NCI-H1105 treated with DMSO at 0.1 percent for 48 hours (cell line): Measurements from ENCODE around the gene RNLS.

ENCODE experiments used
- DNase-seq: peaks from one replicate; lab custom pipeline; 2025; lab: John Stamatoyannopoulos, UW

The RNLS gene

GRCh38 chr10:88232983-88233543 lies 350.1 kb downstream of the RNLS start:
- DNase-seq = no peak

GRCh38 chr10:88232029-88232895 lies 350.9 kb downstream of the RNLS start:
- DNase-seq = no peak

DNA sequence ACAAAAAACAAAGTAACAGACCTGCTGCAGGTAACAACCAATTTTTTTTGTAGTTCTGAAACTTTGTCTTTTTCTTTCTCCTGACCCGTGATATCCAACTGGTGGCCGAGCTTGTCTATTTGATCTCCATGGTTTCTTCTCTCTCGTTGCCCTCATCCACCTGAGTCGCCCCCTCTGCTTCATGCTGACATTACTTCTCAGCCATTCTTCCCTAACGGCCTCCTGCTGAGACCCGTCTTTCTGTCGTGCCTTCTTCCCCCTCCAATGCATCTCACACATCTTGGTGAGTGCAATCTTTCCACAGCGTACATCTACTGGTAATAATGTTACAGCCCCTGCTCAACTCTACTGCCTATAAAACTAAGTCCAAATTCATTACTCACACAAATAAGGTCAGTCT lies 352.9 kb downstream of the RNLS start:
- DNase-seq = no peak

DNA sequence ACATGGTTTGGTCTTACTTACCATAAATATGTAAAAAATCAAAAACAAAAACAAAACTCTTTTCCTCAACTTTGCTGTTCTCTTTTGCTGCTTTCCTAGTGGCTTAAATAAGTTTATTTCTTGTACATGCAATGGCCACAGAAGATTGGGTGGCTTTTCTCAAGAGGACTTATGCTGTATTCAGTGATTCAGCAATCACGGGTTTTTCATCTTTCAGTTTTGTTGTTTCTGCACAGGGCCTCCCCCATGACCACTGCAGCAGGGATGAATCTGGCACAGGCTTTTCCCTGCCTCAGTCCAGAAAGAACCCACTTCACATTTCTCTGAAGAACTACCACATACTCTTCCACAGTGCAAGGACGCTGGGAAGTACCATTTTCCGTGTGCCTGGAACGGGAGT lies 355.0 kb downstream of the RNLS start:
- no peak for DNase-seq

DNA sequence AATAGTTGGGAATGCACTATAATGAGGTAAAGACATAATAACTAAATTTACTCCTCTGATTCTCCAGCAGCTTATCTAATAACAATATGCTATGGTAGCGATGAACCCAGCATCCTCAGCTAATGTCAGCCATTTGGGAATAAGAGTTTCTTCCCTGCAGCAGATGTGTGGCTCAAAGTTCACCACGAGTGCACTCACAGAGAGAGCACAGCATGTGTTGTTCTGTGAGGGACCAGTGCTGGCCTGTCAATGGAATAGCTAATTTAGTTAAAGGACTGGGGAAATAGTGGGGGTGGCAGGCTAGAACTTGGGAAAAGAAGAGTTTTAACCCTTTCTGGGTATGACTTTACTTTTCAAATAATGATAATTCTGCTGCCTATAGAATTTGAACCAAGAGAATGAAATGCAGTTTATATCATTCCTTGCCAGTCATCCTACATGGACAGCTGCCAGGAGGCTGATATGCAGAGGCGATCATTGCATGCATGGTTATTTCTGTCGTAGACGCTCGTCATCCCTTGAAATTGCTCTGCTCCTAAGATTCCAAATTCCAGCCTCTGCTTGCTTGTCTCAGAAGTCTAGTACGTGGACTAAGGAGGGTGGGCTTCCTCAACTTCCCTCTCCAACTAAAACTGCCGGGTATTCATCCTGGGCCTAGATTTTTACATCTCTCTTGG lies 355.6 kb downstream of the RNLS start:
- DNase-seq = no peak

- no peak for DNase-seq
Measured at GRCh38 chr10:88226891-88227290, 356.2 kb downstream of the RNLS start.

- DNase-seq = no peak
Measured at GRCh38 chr10:88226071-88226659, 357.0 kb downstream of the RNLS start.
